Glutamatergic neuron (in vitro differentiated cells): Measurements from ENCODE around the gene TIA1. TPM values are rescaled to one million over a fixed set of nuclear protein-coding genes. Genes with fewer than 3 reads are reported as not detected.

ENCODE experiments used
- DNase-seq: peaks from one replicate; pipeline ENCODE4 v3.0.0; 2022
- H3K27ac Mint-ChIP-seq: one replicate; pipeline ENCODE4 v1.8.0; 2020; ENCODE audit warnings: mild to moderate bottlenecking, mixed read lengths, inconsistent platforms; ENCODE audit not compliant: unreplicated experiment
- H3K27me3 Mint-ChIP-seq: one replicate; pipeline ENCODE4 v1.8.0; 2020; ENCODE audit warnings: mild to moderate bottlenecking, moderate library complexity, mixed read lengths, inconsistent platforms; ENCODE audit not compliant: unreplicated experiment
- H3K36me3 Mint-ChIP-seq: one replicate; pipeline ENCODE4 v1.8.0; 2020; ENCODE audit warnings: mild to moderate bottlenecking, mixed read lengths, inconsistent platforms; ENCODE audit not compliant: unreplicated experiment
- H3K4me1 Mint-ChIP-seq: one replicate; pipeline ENCODE4 v1.8.0; 2020; ENCODE audit warnings: mild to moderate bottlenecking, low read depth, mixed read lengths, inconsistent platforms; ENCODE audit not compliant: unreplicated experiment
- H3K4me3 Mint-ChIP-seq: one replicate; pipeline ENCODE4 v1.8.0; 2020; ENCODE audit warnings: mild to moderate bottlenecking, mixed read lengths, inconsistent platforms; ENCODE audit not compliant: unreplicated experiment
- H3K9me3 Mint-ChIP-seq: one replicate; pipeline ENCODE4 v1.8.0; 2020; ENCODE audit warnings: mild to moderate bottlenecking, moderate library complexity, mixed read lengths, inconsistent platforms; ENCODE audit not compliant: unreplicated experiment
- CTCF ChIP-seq: fragments of 200-600 bp; sonication (generic); IDR thresholded peaks from one replicate; pipeline ENCODE4 v1.5.0; 2021; ENCODE audit not compliant: partially characterized antibody, unreplicated experiment
- microRNA-seq: library from miRNA; unstranded; fragments of <30 nt; microRNA quantifications from one replicate; pipeline ENCODE4, GENCODE V29; 2020; ENCODE audit not compliant: unreplicated experiment
- total RNA-seq: library from RNA; stranded (reverse); fragmentation: NEBNext Ultra II Directional; extraction: Animal tissue kit (Norgen Biotek cat#: 25700); gene quantifications from one replicate; pipeline ENCODE4 v1.2.1, GENCODE V29; 2021; ENCODE audit not compliant: unreplicated experiment

TIA1 gene
- total RNA-seq, 1 donor from 2014 or later: 403 TPM

DNA sequence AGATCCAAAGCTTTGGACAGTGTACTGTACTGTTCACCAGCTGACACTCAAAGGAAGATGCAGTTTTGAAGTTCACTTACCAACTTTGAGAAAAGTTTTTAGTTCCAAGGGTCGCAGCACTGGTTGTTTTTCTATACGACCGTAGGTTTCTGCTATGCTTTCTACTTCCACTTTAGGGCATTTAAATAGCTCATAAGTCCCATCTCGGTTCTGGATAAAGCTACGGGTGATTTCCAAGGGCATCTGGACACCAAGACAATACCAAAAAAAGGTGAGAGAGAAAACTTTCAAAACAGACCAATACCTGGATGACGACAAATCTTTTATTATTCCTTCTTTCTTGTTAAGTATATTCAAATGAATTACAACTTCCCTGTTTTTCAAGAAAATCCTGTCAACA, 87.9 kb downstream of the TIA1 start:
- Mint-ChIP-seq H3K27ac (no peak overlapping the region), H3K4me1 (no peaks in the 10 kb centered on the region), H3K27me3 (peaks cover 5% of the 10 kb centered on the region), H3K36me3 (no peaks in the 10 kb centered on the region), H3K9me3 (no peaks in the 10 kb centered on the region), H3K4me3 (no peak overlapping the region)
- no peak for DNase-seq
- TF ChIP-seq CTCF: no peak

Small RNA genes within 50 kb of the gene (microRNA-seq; reads per million reads assigned to microRNA genes)
- not detected for gene MIR1285-2

Other genes with a start within 250 kb of the TIA1 start
- gene PCBP1, start 161.2 kb downstream of the TIA1 start, total RNA-seq: 301 TPM
- gene C2orf42, start 57.6 kb downstream of the TIA1 start, total RNA-seq: 11.0 TPM
- 45.7 TPM for gene PCYOX1, start 9.5 kb upstream of the TIA1 start, total RNA-seq
- 114 TPM for gene SNRPG, start 45.1 kb upstream of the TIA1 start, total RNA-seq
- 17.3 TPM for gene FAM136A, start 53.4 kb upstream of the TIA1 start, total RNA-seq